ENCODE measurements around the gene HIGD2A.

GRCh38 chr5:176396330-176396729 is 7.8 kb downstream of the HIGD2A start:
- no peak; the same call in 1 of the 2 replicates for TF ChIP-seq GATAD2A (IDR thresholded peaks at IDR 0.05)
- no peak for TF ChIP-seq POLR2AphosphoS5 (IDR thresholded peaks at IDR 0.05; ENCODE audit: control insufficient read depth, insufficient read depth, low read depth, low read length)
- peak; percentile 16 to 37 (median 35); a peak in 2 of 6 replicates for TF ChIP-seq CTCF (IDR thresholded peaks at IDR 0.05 in 2 of 3, conservative IDR thresholded peaks at IDR 0.05 in 1 of 3; ENCODE audit: insufficient read depth in 2 of 3, low read depth in 1 of 3, low read length in 3 of 3)
- TF ChIP-seq JUND (IDR thresholded peaks at IDR 0.05; ENCODE audit: borderline replicate concordance, low read depth, low read length), result peak; percentile 48; the same call in 1 of the 2 replicates
- peak; percentile 63; the same call in 1 of the 3 replicates for TF ChIP-seq JUND (tag; IDR thresholded peaks at IDR 0.05; ENCODE audit: borderline replicate concordance, low read depth, low read length)
- TF ChIP-seq ETV5 (CRISPR knock-in tag; IDR thresholded peaks at IDR 0.05; ENCODE audit: low read depth), result no peak
- peak; percentile 86 for TF ChIP-seq CREM (IDR thresholded peaks at IDR 0.05; ENCODE audit: low read depth)
